OCI-LY7 (cell line): ENCODE results near the gene NAA15. TPM values are rescaled to one million over a fixed set of nuclear protein-coding genes. Genes with fewer than 3 reads are reported as not detected.
A peak's percentile ranks its signal among the peaks of the same experiment; 100 is the strongest.

ENCODE experiments used
- BruUV-seq: library from RNA; stranded (reverse); fragments of 400-500 nt; replicated peaks from 2 replicates; lab custom pipeline; 2021; lab: Mats Ljungman, UMichigan
- CTCF ChIA-PET: fragments of 300-600 bp; sonication (Branson Sonifier 250); formaldehyde crosslinking; loops from one replicate; lab custom pipeline; 2022; ENCODE audit warnings: antibody characterized with exemption; ENCODE audit not compliant: unreplicated experiment; lab: Charles Lee
- POLR2A ChIA-PET: fragments of 300-600 bp; sonication (Branson Sonifier 250); formaldehyde crosslinking; loops from one replicate; lab custom pipeline; 2022; ENCODE audit warnings: antibody characterized with exemption; lab: Charles Lee
- DNase-seq: peaks from one replicate; pipeline ENCODE4 v3.0.0-alpha.2; 2015; ENCODE audit warnings: low spot score
- H2AFZ ChIP-seq: fragments of 200-600 bp; sonication (generic), shearing (Covaris generic); 2 replicates; pipeline ENCODE4 v1.6.1; 2014; ENCODE audit warnings: mild to moderate bottlenecking, antibody characterized with exemption, low read length, moderate library complexity
- H3K27ac ChIP-seq: fragments of 200-600 bp; sonication (generic); 2 replicates; pipeline ENCODE4 v1.5.1; 2014; ENCODE audit warnings: mixed run types, low read depth, mild to moderate bottlenecking, moderate library complexity, low read length, inconsistent platforms; ENCODE audit not compliant: poor library complexity, severe bottlenecking
- H3K36me3 ChIP-seq: fragments of 200-600 bp; sonication (generic); 2 replicates; pipeline ENCODE4 v1.6.1; 2014; ENCODE audit warnings: mild to moderate bottlenecking, antibody characterized with exemption, low read length, moderate library complexity, mixed read lengths; ENCODE audit not compliant: insufficient read depth
- H3K4me1 ChIP-seq: fragments of 200-600 bp; sonication (generic); 2 replicates; pipeline ENCODE4 v1.5.1; 2014; ENCODE audit warnings: mild to moderate bottlenecking, low read length; ENCODE audit not compliant: insufficient read depth, poor library complexity, severe bottlenecking
- H3K4me2 ChIP-seq: fragments of 200-600 bp; sonication (generic); 2 replicates; pipeline ENCODE4 v1.6.1; 2014; ENCODE audit warnings: mild to moderate bottlenecking, low read length
- H3K4me3 ChIP-seq: fragments of 200-600 bp; sonication (generic); 2 replicates; pipeline ENCODE4 v1.5.1; 2014; ENCODE audit warnings: mild to moderate bottlenecking, low read depth, low read length; ENCODE audit not compliant: poor library complexity, severe bottlenecking
- H3K79me2 ChIP-seq: fragments of 200-600 bp; sonication (generic); 2 replicates; pipeline ENCODE4 v1.6.1; 2016; ENCODE audit warnings: low read depth, mild to moderate bottlenecking, low read length, moderate library complexity, mixed read lengths; ENCODE audit not compliant: insufficient read depth
- H3K9me2 ChIP-seq: fragments of 200-600 bp; sonication (generic); 2 replicates; pipeline ENCODE4 v1.6.1; 2016; ENCODE audit warnings: mild to moderate bottlenecking, low read length, mixed read lengths; ENCODE audit not compliant: insufficient read depth
- H3K9me3 ChIP-seq: fragments of 200-600 bp; sonication (generic); 2 replicates; pipeline ENCODE4 v1.6.1; 2014; ENCODE audit warnings: mild to moderate bottlenecking, mixed run types, low read length, mixed read lengths
- H4K20me1 ChIP-seq: fragments of 200-600 bp; sonication (generic); 2 replicates; pipeline ENCODE4 v1.6.1; 2014; ENCODE audit warnings: mild to moderate bottlenecking, antibody characterized with exemption, low read length, moderate library complexity, mixed read lengths; ENCODE audit not compliant: insufficient read depth
- EZH2phosphoT487 ChIP-seq: fragments of 200-600 bp; sonication (generic); IDR thresholded peaks from 2 replicates; pipeline ENCODE4 v1.6.1; 2018; ENCODE audit warnings: low read depth, borderline replicate concordance, mild to moderate bottlenecking, mixed run types, antibody characterized with exemption, low read length, moderate library complexity, mixed read lengths
- intact Hi-C: fragments of 100-400 bp; cut with micrococcal nuclease; formaldehyde crosslinking; loops from one replicate; pipeline ENCODE4 v1.10.0; 2022; ENCODE audit not compliant: unreplicated experiment
- total RNA-seq, 2 experiments: library from RNA; depleted of rRNA in 1 of 2; stranded (reverse); fragments of >200 nt in 1 of 2; shearing (Covaris generic) in 1 of 2; gene quantifications; 2 replicates each; pipeline ENCODE4 v1.2.3, GENCODE V29; 2014 to 2022
- TF ChIP-seq, protein P1 (sequence below): fragments of 200-600 bp; sonication (generic); conservative IDR thresholded peaks from 2 replicates; pipeline ENCODE4 v1.5.1; 2014; ENCODE audit warnings: mild to moderate bottlenecking, antibody characterized with exemption, low read length, moderate library complexity, mixed read lengths

NAA15 gene
- total RNA-seq, 2 experiments from 2014 or later = 45.3 to 95.9 TPM

DNA sequence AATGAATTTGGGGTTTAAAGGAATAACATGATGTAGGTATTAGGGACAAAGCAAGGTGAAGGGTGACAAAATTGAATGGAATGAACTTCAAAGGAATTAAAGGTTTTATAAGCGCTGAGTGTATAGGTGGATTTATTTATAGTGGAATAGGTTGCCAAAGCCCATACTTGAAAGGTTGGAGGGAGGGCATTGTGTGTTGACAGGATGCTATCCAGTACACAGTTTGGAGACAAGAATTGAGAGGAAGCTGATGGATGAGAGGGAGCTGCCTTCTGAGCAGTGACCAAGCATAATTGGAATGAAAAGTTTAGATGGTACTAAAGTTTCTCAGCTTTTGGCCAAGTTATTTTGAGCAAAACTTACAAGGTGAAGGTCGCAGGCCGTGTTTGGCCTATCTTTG lies 100.1 kb downstream of the NAA15 start:
- Histone ChIP-seq H3K9me2 (no peaks in the 10 kb centered on the region), H3K4me2 (no peak overlapping the region), H3K9me3 (no peaks in the 10 kb centered on the region), H3K4me1 (no peaks in the 10 kb centered on the region), H2AFZ (no peak overlapping the region), H3K4me3 (no peak overlapping the region), H3K27ac (no peak overlapping the region), H3K79me2 (no peaks in the 10 kb centered on the region), H3K36me3 (peaks cover 44% of the 10 kb centered on the region), H4K20me1 (no peaks in the 10 kb centered on the region)
- DNase-seq = no peak
- BruUV-seq = no TSS peak
- no peak for TF ChIP-seq EZH2phosphoT487
- TF ChIP-seq, protein P1, sequence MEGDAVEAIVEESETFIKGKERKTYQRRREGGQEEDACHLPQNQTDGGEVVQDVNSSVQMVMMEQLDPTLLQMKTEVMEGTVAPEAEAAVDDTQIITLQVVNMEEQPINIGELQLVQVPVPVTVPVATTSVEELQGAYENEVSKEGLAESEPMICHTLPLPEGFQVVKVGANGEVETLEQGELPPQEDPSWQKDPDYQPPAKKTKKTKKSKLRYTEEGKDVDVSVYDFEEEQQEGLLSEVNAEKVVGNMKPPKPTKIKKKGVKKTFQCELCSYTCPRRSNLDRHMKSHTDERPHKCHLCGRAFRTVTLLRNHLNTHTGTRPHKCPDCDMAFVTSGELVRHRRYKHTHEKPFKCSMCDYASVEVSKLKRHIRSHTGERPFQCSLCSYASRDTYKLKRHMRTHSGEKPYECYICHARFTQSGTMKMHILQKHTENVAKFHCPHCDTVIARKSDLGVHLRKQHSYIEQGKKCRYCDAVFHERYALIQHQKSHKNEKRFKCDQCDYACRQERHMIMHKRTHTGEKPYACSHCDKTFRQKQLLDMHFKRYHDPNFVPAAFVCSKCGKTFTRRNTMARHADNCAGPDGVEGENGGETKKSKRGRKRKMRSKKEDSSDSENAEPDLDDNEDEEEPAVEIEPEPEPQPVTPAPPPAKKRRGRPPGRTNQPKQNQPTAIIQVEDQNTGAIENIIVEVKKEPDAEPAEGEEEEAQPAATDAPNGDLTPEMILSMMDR = no peak
- intact Hi-C loops = no loop called here
- POLR2A ChIA-PET = interaction anchor here (0.6 kb wide), 1 partner anchor 181 kb away, joined by 3 read pairs; no protein-coding TSS in a partner anchor
- CTCF ChIA-PET = no interaction called here

DNA sequence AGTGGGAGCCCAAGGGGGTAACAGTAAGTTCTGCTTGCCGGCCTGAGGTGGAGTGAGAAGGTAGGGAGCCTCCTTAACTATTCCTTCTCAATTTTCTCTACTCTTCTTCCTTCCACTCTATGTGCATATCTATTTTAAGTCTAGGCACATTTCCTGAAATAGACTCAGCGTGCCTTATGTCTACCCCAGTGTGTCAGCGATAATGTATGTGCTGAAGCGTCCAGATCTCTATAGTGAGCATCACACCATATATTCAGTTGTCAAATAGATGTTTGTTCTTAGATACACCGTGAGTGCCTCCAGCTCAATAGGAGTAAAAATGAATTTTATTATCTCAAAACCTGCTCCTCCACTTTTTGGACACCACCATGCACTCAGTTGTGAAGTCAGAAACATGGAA lies 101.1 kb downstream of the NAA15 start:
- ChIA-PET POLR2A (no interaction called here), CTCF (no interaction called here)

GRCh38 chr4:139403462-139403861 lies 102.2 kb downstream of the NAA15 start:
- no peak for TF ChIP-seq EZH2phosphoT487
- TF ChIP-seq, protein P1 = peak; percentile 66

More for the DNA sequence above, 101.1 kb downstream of the NAA15 start:
- H3K4me2 ChIP-seq = no peak overlapping the region
- peaks cover 35% of the 10 kb centered on the region for H3K36me3 ChIP-seq
- no TSS peak for BruUV-seq
- no peaks in the 10 kb centered on the region for H3K4me1 ChIP-seq
- H3K4me3 ChIP-seq = no peak overlapping the region
- H3K27ac ChIP-seq = no peak overlapping the region
- no peak for DNase-seq
- no peak for TF ChIP-seq EZH2phosphoT487
- TF ChIP-seq, protein P1 = no peak
- no peaks in the 10 kb centered on the region for H3K79me2 ChIP-seq
- H4K20me1 ChIP-seq = no peaks in the 10 kb centered on the region
- intact Hi-C loops = no loop called here
- no peaks in the 10 kb centered on the region for H3K9me3 ChIP-seq
- H2AFZ ChIP-seq = no peak overlapping the region
- H3K9me2 ChIP-seq = no peaks in the 10 kb centered on the region

More at GRCh38 chr4:139403462-139403861, 102.2 kb downstream of the NAA15 start:
- no peak overlapping the region for H3K27ac ChIP-seq
- H3K4me1 ChIP-seq = no peaks in the 10 kb centered on the region
- H3K4me3 ChIP-seq = no peak overlapping the region
- ChIA-PET CTCF (no interaction called here), POLR2A (interaction anchor here (0.7 kb wide), 1 partner anchor 22 kb away, joined by 3 read pairs; no protein-coding TSS in a partner anchor)
- H4K20me1 ChIP-seq = no peaks in the 10 kb centered on the region
- H3K9me2 ChIP-seq = no peaks in the 10 kb centered on the region
- intact Hi-C loops = no loop called here
- no peaks in the 10 kb centered on the region for H3K9me3 ChIP-seq
- H3K79me2 ChIP-seq = no peaks in the 10 kb centered on the region
- BruUV-seq = no TSS peak
- no peak overlapping the region for H3K4me2 ChIP-seq
- peak; percentile 23 for DNase-seq
- H3K36me3 ChIP-seq = peaks cover 27% of the 10 kb centered on the region
- H2AFZ ChIP-seq = no peak overlapping the region
